HG03159 (cell line): ENCODE results near the gene FRRS1L.

Experiments
- ATAC-seq: cut with Tn5 transposase; IDR thresholded peaks from one replicate; pipeline ENCODE4 v1.9.1; 2021; ENCODE audit warnings: mild to moderate bottlenecking, moderate library complexity; ENCODE audit not compliant: unreplicated experiment

The FRRS1L gene

GRCh38 chr9:109166771-109167601, at the start of gene FRRS1L:
Gene FRRS1L, minus strand, starts transcription at chr9:109167249. Its CDS starts 111 bp downstream, at chr9:109167138.
- no peak for ATAC-seq

- no peak for ATAC-seq
Observed at GRCh38 chr9:109214414-109214813, 47.4 kb upstream of the FRRS1L start.

- no peak for ATAC-seq
Observed at GRCh38 chr9:109213285-109214121, 46.5 kb upstream of the FRRS1L start.

- ATAC-seq: no peak
Observed at GRCh38 chr9:109212768-109213167, 45.7 kb upstream of the FRRS1L start.

- ATAC-seq: no peak
Observed at GRCh38 chr9:109206670-109207069, 39.6 kb upstream of the FRRS1L start.

GRCh38 chr9:109205526-109205925, 38.5 kb upstream of the FRRS1L start:
- no peak for ATAC-seq

- no peak for ATAC-seq
Observed at GRCh38 chr9:109203761-109204360, 36.8 kb upstream of the FRRS1L start.

- no peak for ATAC-seq
Observed at GRCh38 chr9:109199676-109200075, 32.6 kb upstream of the FRRS1L start.

- ATAC-seq: no peak
Observed at GRCh38 chr9:109198736-109199382, 31.8 kb upstream of the FRRS1L start.

- no peak for ATAC-seq
Observed at GRCh38 chr9:109193974-109194556, 27.0 kb upstream of the FRRS1L start.

- no peak for ATAC-seq
Observed at GRCh38 chr9:109192732-109193361, 25.8 kb upstream of the FRRS1L start.

- no peak for ATAC-seq
Observed at GRCh38 chr9:109191746-109192145, 24.7 kb upstream of the FRRS1L start.

GRCh38 chr9:109190151-109190550, 23.1 kb upstream of the FRRS1L start:
- no peak for ATAC-seq

- no peak for ATAC-seq
Observed at GRCh38 chr9:109186857-109187520, 19.9 kb upstream of the FRRS1L start.

GRCh38 chr9:109182940-109183798, 16.1 kb upstream of the FRRS1L start:
- ATAC-seq: no peak

GRCh38 chr9:109182550-109182939, 15.5 kb upstream of the FRRS1L start:
- ATAC-seq: no peak

GRCh38 chr9:109181284-109181683, 14.2 kb upstream of the FRRS1L start:
- peak; percentile 76 for ATAC-seq

- ATAC-seq: no peak
Observed at GRCh38 chr9:109179801-109180523, 12.9 kb upstream of the FRRS1L start.
